H1 (cell line): Measurements from ENCODE around the gene RHOT1. TPM values are rescaled to one million over a fixed set of nuclear protein-coding genes. Genes with fewer than 3 reads are reported as not detected.
A peak's percentile ranks its signal among the peaks of the same experiment; 100 is the strongest.

ENCODE experiments used
- CTCF ChIA-PET: fragments of 300-600 bp; sonication (Branson Sonifier 250); formaldehyde crosslinking; loops from one replicate; lab custom pipeline; 2021; ENCODE audit not compliant: partially characterized antibody; lab: Charles Lee
- POLR2A ChIA-PET: fragments of 300-600 bp; sonication (Branson Sonifier 250); formaldehyde crosslinking; loops from one replicate; lab custom pipeline; 2021; ENCODE audit warnings: inconsistent platforms; ENCODE audit not compliant: partially characterized antibody; lab: Charles Lee
- DNase-seq, 2 experiments: peaks; one replicate each; pipeline versions ENCODE4 v3.0.0 to v3.0.0-alpha.2; 2010 to 2022; ENCODE audit warnings: low spot score in 2 of 2, low read depth in 1 of 2, mixed read lengths in 1 of 2
- FAIRE-seq: peaks from 2 replicates; lab custom pipeline; 2011; peaks lifted over from hg19 to GRCh38; lab: Jason Lieb, UNC
- H2AFZ ChIP-seq: 2 replicates; pipeline ENCODE4 v1.8.1; 2012; ENCODE audit warnings: low read length, inconsistent platforms
- H2AK5ac ChIP-seq: 2 replicates; pipeline ENCODE4 v1.6.1; 2013; ENCODE audit warnings: low read depth, low read length
- H2BK120ac ChIP-seq: replicated peaks from 2 replicates; pipeline ENCODE3; 2013; ENCODE audit warnings: low read depth, low read length, inconsistent platforms
- H2BK12ac ChIP-seq: 2 replicates; pipeline ENCODE4 v1.6.1; 2013; ENCODE audit warnings: low read depth, low read length
- H2BK15ac ChIP-seq: 2 replicates; pipeline ENCODE4 v1.6.1; 2013; ENCODE audit warnings: low read length
- H2BK20ac ChIP-seq: 2 replicates; pipeline ENCODE4 v1.6.1; 2013; ENCODE audit warnings: low read length
- H2BK5ac ChIP-seq: 2 replicates; pipeline ENCODE4 v1.6.1; 2013; ENCODE audit warnings: low read depth, low read length
- H3K14ac ChIP-seq: 2 replicates; pipeline ENCODE4 v1.6.1; 2013; ENCODE audit warnings: inconsistent platforms; ENCODE audit not compliant: insufficient read length
- H3K18ac ChIP-seq: 2 replicates; pipeline ENCODE4 v1.6.1; 2013; ENCODE audit warnings: low read length; ENCODE audit errors: extremely low read depth
- H3K23ac ChIP-seq: 2 replicates; pipeline ENCODE4 v1.6.1; 2013; ENCODE audit warnings: inconsistent platforms; ENCODE audit not compliant: insufficient read length
- H3K23me2 ChIP-seq: 2 replicates; pipeline ENCODE4 v1.6.1; 2013; ENCODE audit warnings: low read depth, low read length
- H3K27ac ChIP-seq: 2 replicates; pipeline ENCODE4 v1.6.1; 2011; ENCODE audit warnings: low read depth, low read length, inconsistent platforms
- H3K27me3 ChIP-seq, 4 experiments: replicated peaks in 1 of 4; 1 replicate in 1 of 4; 2 replicates in 3 of 4; pipeline versions ENCODE4 v1.6.1 to v1.8.1; 2011 to 2013; ENCODE audit warnings: low read length in 3 of 4, mild to moderate bottlenecking in 3 of 4, inconsistent platforms in 2 of 4, mixed read lengths in 2 of 4, moderate library complexity in 1 of 4; ENCODE audit not compliant: control insufficient read depth in 3 of 4, insufficient read depth in 3 of 4; ENCODE audit errors: extremely low read depth in 1 of 4
- H3K36me3 ChIP-seq, 4 experiments: 2 replicates each; pipeline versions ENCODE4 v1.6.1 to v1.8.1; 2011 to 2013; ENCODE audit warnings: mild to moderate bottlenecking in 4 of 4, low read length in 3 of 4, moderate library complexity in 2 of 4, control low read depth in 1 of 4, inconsistent platforms in 1 of 4; ENCODE audit not compliant: insufficient read depth in 4 of 4, control insufficient read depth in 2 of 4
- H3K4ac ChIP-seq: replicated peaks from 2 replicates; pipeline ENCODE3; 2013; ENCODE audit warnings: low read length, low read depth, mixed read lengths, inconsistent platforms; ENCODE audit not compliant: insufficient read length
- H3K4me1 ChIP-seq, 4 experiments: replicated peaks in 1 of 4; 1 replicate in 1 of 4; 2 replicates in 3 of 4; pipeline versions ENCODE4 v1.6.1 to v1.8.1; 2011 to 2013; ENCODE audit warnings: low read length in 3 of 4, inconsistent platforms in 2 of 4, mixed read lengths in 1 of 4; ENCODE audit not compliant: insufficient read depth in 4 of 4, control insufficient read depth in 3 of 4
- H3K4me2 ChIP-seq, 2 experiments: 2 replicates each; pipeline versions ENCODE4 v1.6.1 to v1.8.1; 2011 to 2013; ENCODE audit warnings: low read depth in 2 of 2, low read length in 2 of 2, control low read depth in 1 of 2, inconsistent platforms in 1 of 2, mild to moderate bottlenecking in 1 of 2; ENCODE audit not compliant: insufficient read depth in 1 of 2
- H3K4me3 ChIP-seq, 4 experiments: fragments of 200-600, 300-600 bp in 1 of 4; sonication (generic), shearing (Covaris generic), sonication (Bioruptor Twin) in 1 of 4; 2 replicates each; pipeline versions ENCODE4 v1.5.1 to v1.8.1; 2011 to 2016; ENCODE audit warnings: low read length in 4 of 4, low read depth in 3 of 4, control low read depth in 2 of 4, inconsistent platforms in 2 of 4, mild to moderate bottlenecking in 2 of 4, mixed read lengths in 1 of 4, moderate library complexity in 1 of 4; ENCODE audit not compliant: insufficient read depth in 2 of 4; ENCODE audit errors: extremely low read depth in 1 of 4
- H3K56ac ChIP-seq: replicated peaks from 2 replicates; pipeline ENCODE3; 2013; ENCODE audit warnings: low read depth, mild to moderate bottlenecking, mixed read lengths, low read length, inconsistent platforms; ENCODE audit not compliant: insufficient read length
- H3K79me1 ChIP-seq: 2 replicates; pipeline ENCODE4 v1.6.1; 2013; ENCODE audit warnings: low read depth, low read length, control low read depth
- H3K79me2 ChIP-seq, 2 experiments: 2 replicates each; pipeline versions ENCODE4 v1.6.1 to v1.8.1; 2012 to 2013; ENCODE audit warnings: low read length in 2 of 2, mild to moderate bottlenecking in 2 of 2, inconsistent platforms in 1 of 2; ENCODE audit not compliant: insufficient read depth in 2 of 2, control insufficient read depth in 1 of 2
- H3K9ac ChIP-seq, 4 experiments: replicated peaks in 1 of 4; 1 replicate in 1 of 4; 2 replicates in 3 of 4; pipeline versions ENCODE4 v1.6.1 to v1.8.1; 2011 to 2013; ENCODE audit warnings: low read depth in 3 of 4, low read length in 3 of 4, control low read depth in 2 of 4, mild to moderate bottlenecking in 2 of 4, moderate library complexity in 2 of 4, inconsistent platforms in 1 of 4; ENCODE audit errors: extremely low read depth in 1 of 4
- H3K9me3 ChIP-seq, 2 experiments: 2 replicates each; pipeline versions ENCODE4 v1.6.1 to v1.8.1; 2012 to 2013; ENCODE audit warnings: mild to moderate bottlenecking in 2 of 2, moderate library complexity in 2 of 2, control low read depth in 1 of 2, inconsistent platforms in 1 of 2, low read depth in 1 of 2, low read length in 1 of 2, mixed read lengths in 1 of 2; ENCODE audit not compliant: insufficient read depth in 2 of 2
- H4K20me1 ChIP-seq, 2 experiments: replicated peaks in 1 of 2; 2 replicates each; pipeline versions ENCODE3 to v1.8.1; 2011 to 2013; ENCODE audit warnings: inconsistent platforms in 2 of 2, low read length in 2 of 2, mild to moderate bottlenecking in 1 of 2; ENCODE audit not compliant: insufficient read depth in 2 of 2, control insufficient read depth in 1 of 2
- H4K5ac ChIP-seq: 2 replicates; pipeline ENCODE4 v1.6.1; 2013; ENCODE audit warnings: low read length, low read depth, mixed read lengths, inconsistent platforms; ENCODE audit not compliant: insufficient read length
- H4K8ac ChIP-seq: 2 replicates; pipeline ENCODE4 v1.8.0; 2013; ENCODE audit warnings: mild to moderate bottlenecking, moderate library complexity, low read length, inconsistent platforms; ENCODE audit not compliant: insufficient read depth; ENCODE audit errors: extremely low read depth
- H4K91ac ChIP-seq: replicated peaks from 2 replicates; pipeline ENCODE3; 2013; ENCODE audit warnings: low read length, mixed read lengths, inconsistent platforms; ENCODE audit not compliant: insufficient read length
- ASH2L ChIP-seq: fragments of 200-600, 300-600 bp; sonication (generic); IDR thresholded peaks from one replicate; pipeline ENCODE4 v1.7.1; 2017; ENCODE audit warnings: low read length
- ATF2 ChIP-seq: IDR thresholded peaks from 2 replicates; pipeline ENCODE4 v1.6.1; 2012; ENCODE audit warnings: low read length, inconsistent platforms
- CBX5 ChIP-seq: fragments of 300-800, 300-1000 bp; sonication (generic); IDR thresholded peaks from 2 replicates; pipeline ENCODE4 v1.7.1; 2016; ENCODE audit warnings: antibody characterized with exemption, low read length, low read depth
- KDM5A ChIP-seq: fragments of 200-600 bp; IDR thresholded peaks from 2 replicates; pipeline ENCODE4 v1.7.1; 2012; ENCODE audit warnings: mild to moderate bottlenecking, low read length, inconsistent platforms, mixed read lengths
- RBBP5 ChIP-seq: IDR thresholded peaks from 2 replicates; pipeline ENCODE4 v1.7.1; 2012; ENCODE audit warnings: low read depth, mild to moderate bottlenecking, inconsistent platforms, low read length, moderate library complexity, borderline replicate concordance
- SAP30 ChIP-seq: fragments of 300-600 bp; sonication (generic); IDR thresholded peaks from 2 replicates; pipeline ENCODE4 v1.7.1; 2012; ENCODE audit warnings: low read length, moderate library complexity, mild to moderate bottlenecking, inconsistent platforms; ENCODE audit not compliant: insufficient read depth, insufficient replicate concordance
- SIN3A ChIP-seq, 2 experiments: IDR thresholded peaks in 1 of 2; conservative IDR thresholded peaks in 1 of 2; 2 replicates each; pipeline ENCODE4 v1.6.1; 2011 to 2012; ENCODE audit warnings: low read length in 2 of 2, improper control_type of control experiment in 1 of 2, low read depth in 1 of 2, mild to moderate bottlenecking in 1 of 2
- SIX5 ChIP-seq: IDR thresholded peaks from 2 replicates; pipeline ENCODE4 v1.6.1; 2011; ENCODE audit warnings: mild to moderate bottlenecking, low read depth, low read length
- SP4 ChIP-seq: IDR thresholded peaks from 2 replicates; pipeline ENCODE4 v1.6.1; 2012; ENCODE audit warnings: low read length, inconsistent platforms
- TAF7 ChIP-seq: optimal IDR thresholded peaks from 2 replicates; pipeline ENCODE3; 2011; ENCODE audit warnings: low read depth, mild to moderate bottlenecking, inconsistent platforms, low read length, moderate library complexity, borderline replicate concordance
- WGBS, 2 experiments: shearing (Covaris generic) in 1 of 2; methylation state at CpG; one replicate each; pipeline versions ENCODE4 v1.1.6 to v1.1.7; 2013 to 2015; ENCODE audit warnings: low lambda C conversion rate in 2 of 2, mixed read lengths in 2 of 2, inconsistent platforms in 1 of 2, low coverage in 1 of 2, missing lambda C conversion rate in 1 of 2; ENCODE audit not compliant: insufficient replicate concordance in 2 of 2, insufficient coverage in 1 of 2, insufficient read length in 1 of 2; ENCODE audit errors: extremely low coverage in 1 of 2, missing lambda C conversion rate in 1 of 2; 5-methylcytosine and 5-hydroxymethylcytosine counted together
- polyA plus RNA-seq, 7 experiments: library from polyadenylated mRNA; depleted of rRNA in 3 of 7; stranded (reverse) in 5 of 7; unstranded in 2 of 7; fragments of >200 nt in 5 of 7; fragments of 200-250 nt in 2 of 7; gene quantifications; 1 replicate in 5 of 7; 2 replicates in 1 of 7; 4 replicates in 1 of 7; pipeline versions ENCODE4 v1.2.1 to v1.2.3, GENCODE V29; 2011 to 2013; ENCODE audit warnings: missing spikeins in 2 of 7, mixed read lengths in 2 of 7
- total RNA-seq: library from RNA; stranded (reverse); fragmentation: NEBNext Ultra II Directional; extraction: Animal tissue kit (Norgen Biotek cat#: 25700); gene quantifications from 2 replicates; pipeline ENCODE4 v1.2.1, GENCODE V29; 2021
- TF ChIP-seq, protein P1 (sequence below): IDR thresholded peaks from 2 replicates; pipeline ENCODE4 v1.6.1; 2012; ENCODE audit warnings: inconsistent platforms

Gene RHOT1
- total and polyA plus RNA-seq, 2 of the 8 experiments (the other 6 are each of a cell fraction or from before 2014, with no cell fraction given), result 34.2 to 38.2 TPM

- no peak overlapping the region for H3K56ac ChIP-seq
- H3K4me2 ChIP-seq, result no peak overlapping the region; a peak in 1 of 4 replicates
- H3K18ac ChIP-seq, result no peak overlapping the region; the same call in 1 of the 2 replicates
- H3K36me3 ChIP-seq, result no peaks in the 10 kb centered on the region
- H4K20me1 ChIP-seq, result no peaks in the 10 kb centered on the region
- no peak for DNase-seq
- no peak overlapping the region for H3K4me3 ChIP-seq
- no peak overlapping the region for H3K9ac ChIP-seq
- 84% methylated on average over 3 of the region's 3 CpGs; no CpG with 5 or more reads in 1 of the 2 experiments for WGBS, 2 experiments
- no peak overlapping the region for H2BK5ac ChIP-seq
- no peak overlapping the region for H3K14ac ChIP-seq
- no peak overlapping the region for H2BK15ac ChIP-seq
- no peak overlapping the region for H4K91ac ChIP-seq
- H2BK20ac ChIP-seq, result no peak overlapping the region
- H3K27ac ChIP-seq, result no peak overlapping the region
- H3K4ac ChIP-seq, result no peak overlapping the region
- H3K23me2 ChIP-seq, result peaks cover 3% of the 10 kb centered on the region; the same call in 1 of the 2 replicates
- H3K9me3 ChIP-seq, result no peaks in the 10 kb centered on the region
- H4K8ac ChIP-seq, result no peak overlapping the region
- H4K5ac ChIP-seq, result no peak overlapping the region
- ChIA-PET CTCF (interaction anchor here (1.1 to 2.8 kb wide), 3 partner anchors 14 to 26 kb away, joined by 3 to 8 read pairs (median 3); no protein-coding TSS in a partner anchor), POLR2A (interaction anchor here (1.0 to 1.7 kb wide), 2 partner anchors 124 to 128 kb away, joined by 3 read pairs; no protein-coding TSS in a partner anchor)
- H3K23ac ChIP-seq, result no peak overlapping the region
- H3K27me3 ChIP-seq, result no peaks in the 10 kb centered on the region
- H2AFZ ChIP-seq, result no peak overlapping the region
- no peaks in the 10 kb centered on the region for H3K79me2 ChIP-seq
- H2BK12ac ChIP-seq, result 0 out of 2 replicates have a peak overlapping the region, but pooled peaks have one; percentile 12
- H2BK120ac ChIP-seq, result no peak overlapping the region
- H2AK5ac ChIP-seq, result no peak overlapping the region
- no peaks in the 10 kb centered on the region for H3K79me1 ChIP-seq
- FAIRE-seq, result no peak
- peaks cover 0 to 15% (median 11%) of the 10 kb centered on the region in 4 experiments; a peak in 5 of 7 replicates for H3K4me1 ChIP-seq
- no peak for TF ChIP-seq SIX5
- TF ChIP-seq CBX5, result no peak
- no peak for TF ChIP-seq ATF2
- no peak for TF ChIP-seq SP4
- no peak for TF ChIP-seq SIN3A (conservative IDR thresholded peaks at IDR 0.05 in 1 of 2, IDR thresholded peaks at IDR 0.05 in 1 of 2; ENCODE audit: low read depth in 1 of 2, low read length in 2 of 2)
- TF ChIP-seq TAF7, result no peak
- no peak for TF ChIP-seq SAP30
- no peak for TF ChIP-seq KDM5A
- no peak for TF ChIP-seq ASH2L
- TF ChIP-seq, protein P1, sequence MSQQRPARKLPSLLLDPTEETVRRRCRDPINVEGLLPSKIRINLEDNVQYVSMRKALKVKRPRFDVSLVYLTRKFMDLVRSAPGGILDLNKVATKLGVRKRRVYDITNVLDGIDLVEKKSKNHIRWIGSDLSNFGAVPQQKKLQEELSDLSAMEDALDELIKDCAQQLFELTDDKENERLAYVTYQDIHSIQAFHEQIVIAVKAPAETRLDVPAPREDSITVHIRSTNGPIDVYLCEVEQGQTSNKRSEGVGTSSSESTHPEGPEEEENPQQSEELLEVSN, result no peak
- TF ChIP-seq RBBP5, result no peak
Observed at GRCh38 chr17:32226886-32227285, 84.6 kb downstream of the RHOT1 start.
